GM12878 (cell line): ENCODE results near the gene HK1. TPM values are rescaled to one million over a fixed set of nuclear protein-coding genes. Genes with fewer than 3 reads are reported as not detected.

Experiments used
- ATAC-seq: fragments of 200-7000 bp; cut with Tn5 transposase; 3 replicates; pipeline ENCODE4 v1.9.1; 2020; ENCODE audit warnings: mild to moderate bottlenecking, moderate library complexity
- BruUV-seq: library from RNA; stranded (reverse); fragments of 400-500 nt; replicated peaks from 2 replicates; lab custom pipeline; 2021; lab: Mats Ljungman, UMichigan
- CTCF ChIA-PET: fragments of 300-600 bp; sonication (Branson Sonifier 250); formaldehyde crosslinking; extraction: SDS; loops from one replicate; lab custom pipeline; 2021; ENCODE audit warnings: inconsistent platforms; lab: Yijun Ruan, JAX
- POLR2A ChIA-PET: fragments of 350-600 bp; formaldehyde crosslinking; extraction: SDS; loops from one replicate; lab custom pipeline; 2021; ENCODE audit warnings: inconsistent platforms; lab: Charles Lee
- RAD21 ChIA-PET: fragments of 300-600 bp; sonication (Branson Sonifier 250); formaldehyde crosslinking; loops from one replicate; lab custom pipeline; 2023; ENCODE audit warnings: antibody characterized with exemption; ENCODE audit not compliant: unreplicated experiment; lab: Charles Lee
- SMC1A ChIA-PET: fragments of 300-600 bp; sonication (Branson Sonifier 250); formaldehyde crosslinking; loops from one replicate; lab custom pipeline; 2023; ENCODE audit not compliant: unreplicated experiment, uncharacterized antibody; lab: Charles Lee
- DNase-seq: peaks from one replicate; pipeline ENCODE4 v3.0.0-alpha.2; 2011; ENCODE audit warnings: low read depth, low spot score
- FAIRE-seq: peaks from 3 replicates; lab custom pipeline; 2011; peaks lifted over from hg19 to GRCh38; lab: Jason Lieb, UNC
- H2AFZ ChIP-seq: 2 replicates; pipeline ENCODE4 v1.6.0; 2011; ENCODE audit warnings: low read depth, low read length, control low read depth; ENCODE audit not compliant: control insufficient read depth
- H3K27ac ChIP-seq: 2 replicates; pipeline ENCODE4 v1.5.1; 2011; ENCODE audit warnings: control low read depth; ENCODE audit not compliant: control insufficient read depth, insufficient read depth
- H3K27me3 ChIP-seq, 2 experiments: replicated peaks in 1 of 2; 2 replicates each; pipeline versions ENCODE4 v1.6.0 to v1.6.1; 2011; ENCODE audit warnings: low read length in 1 of 2; ENCODE audit not compliant: control insufficient read depth in 2 of 2, insufficient read depth in 2 of 2
- H3K36me3 ChIP-seq, 2 experiments: 2 replicates each; pipeline ENCODE4 v1.5.1; 2011; ENCODE audit warnings: low read length in 1 of 2; ENCODE audit not compliant: control insufficient read depth in 2 of 2, insufficient read depth in 2 of 2
- H3K4me1 ChIP-seq: 2 replicates; pipeline ENCODE4 v1.6.1; 2011; ENCODE audit warnings: mild to moderate bottlenecking, low read length, moderate library complexity, mixed read lengths; ENCODE audit not compliant: control insufficient read depth, insufficient read depth
- H3K4me2 ChIP-seq: 2 replicates; pipeline ENCODE4 v1.6.0; 2011; ENCODE audit warnings: control low read depth; ENCODE audit not compliant: control insufficient read depth, insufficient read depth
- H3K4me3 ChIP-seq: fragments of 200-600 bp; sonication (generic); 2 replicates; pipeline ENCODE4 v1.5.1; 2016
- H3K79me2 ChIP-seq: 2 replicates; pipeline ENCODE4 v1.6.0; 2011; ENCODE audit warnings: low read length; ENCODE audit not compliant: control insufficient read depth, insufficient read depth
- H3K9ac ChIP-seq: 2 replicates; pipeline ENCODE4 v1.8.0; 2011; ENCODE audit warnings: low read length, control low read depth, mixed read lengths; ENCODE audit not compliant: control insufficient read depth, insufficient read depth
- H3K9me3 ChIP-seq: replicated peaks from 3 replicates; pipeline ENCODE4 v1.5.1; 2011; ENCODE audit warnings: mild to moderate bottlenecking, low read length; ENCODE audit not compliant: control insufficient read depth, insufficient read depth
- H4K20me1 ChIP-seq: 2 replicates; pipeline ENCODE4 v1.6.0; 2011; ENCODE audit not compliant: control insufficient read depth, insufficient read depth
- CHD4 ChIP-seq: fragments of 200-600 bp; sonication (generic); IDR thresholded peaks from 2 replicates; pipeline ENCODE4 v1.6.1; 2016; ENCODE audit warnings: mild to moderate bottlenecking
- FOXM1 ChIP-seq: IDR thresholded peaks from 2 replicates; pipeline ENCODE4 v1.6.1; 2012; ENCODE audit warnings: low read depth, mild to moderate bottlenecking, inconsistent platforms, low read length, moderate library complexity
- PML ChIP-seq: IDR thresholded peaks from 2 replicates; pipeline ENCODE4 v1.6.1; 2012; ENCODE audit warnings: low read length, inconsistent platforms
- POLR2A ChIP-seq: IDR thresholded peaks from 2 replicates; pipeline ENCODE4 v1.6.1; 2011; ENCODE audit warnings: low read depth, mild to moderate bottlenecking, low read length
- POLR2AphosphoS2 ChIP-seq: IDR thresholded peaks from 2 replicates; pipeline ENCODE4 v1.6.1; 2011; ENCODE audit warnings: low read depth, mild to moderate bottlenecking, low read length, improper control_type of control experiment, moderate library complexity
- WGBS: methylation state at CpG from one replicate; pipeline ENCODE4 v1.1.6; 2016; ENCODE audit warnings: low lambda C conversion rate; ENCODE audit not compliant: insufficient replicate concordance, insufficient coverage; ENCODE audit errors: missing lambda C conversion rate; 5-methylcytosine and 5-hydroxymethylcytosine counted together
- in situ Hi-C: fragments of 300-500 bp; cut with MboI; formaldehyde crosslinking; loops from 9 replicates; pipeline ENCODE4 v1.14.3; 2018; ENCODE audit warnings: mixed read lengths
- intact Hi-C: fragments of 100-400 bp; cut with micrococcal nuclease; formaldehyde crosslinking; loops from one replicate; pipeline ENCODE4 v1.14.2; 2022; ENCODE audit not compliant: unreplicated experiment
- polyA plus RNA-seq, 11 experiments: library from polyadenylated mRNA; depleted of rRNA in 4 of 11; unstranded in 6 of 11; stranded (reverse) in 5 of 11; fragments of >200 nt; fragmentation: Nextera tagmentation in 4 of 11; fragmentation: Illumina TruSeq in 1 of 11; extraction: Ambion mirVana in 4 of 11; extraction: Trizol in 1 of 11; gene quantifications; 1 replicate in 1 of 11; 2 replicates in 10 of 11; pipeline versions ENCODE4 v1.2.1 to v1.2.3, GENCODE V29; 2011 to 2016; ENCODE audit warnings: inconsistent platforms in 2 of 11, missing spikeins in 2 of 11, low read depth in 1 of 11
- total RNA-seq, 4 experiments: library from RNA; depleted of rRNA in 3 of 4; stranded (reverse); fragments of >200 nt in 3 of 4; fragmentation: Illumina TruSeq in 1 of 4; extraction: Trizol in 1 of 4; gene quantifications; 2 replicates each; pipeline versions ENCODE4 v1.2.1 to v1.2.3, GENCODE V29; 2013 to 2021
- TF ChIP-seq, protein P1 (sequence below): fragments of 450-650 bp; IDR thresholded peaks from 2 replicates; pipeline ENCODE4 v1.6.1; 2016; ENCODE audit warnings: mild to moderate bottlenecking
- TF ChIP-seq, protein P2 (sequence below): IDR thresholded peaks from 2 replicates; pipeline ENCODE4 v1.6.1; 2012; ENCODE audit warnings: low read depth, low read length, improper control_type of control experiment
- TF ChIP-seq, protein P3 (sequence below): IDR thresholded peaks from 2 replicates; pipeline ENCODE4 v1.6.1; 2011; ENCODE audit warnings: low read depth, mild to moderate bottlenecking, low read length, moderate library complexity, borderline replicate concordance; ENCODE audit errors: extremely low read depth
- TF ChIP-seq, protein P4 (sequence below): fragments of 450-650 bp; formaldehyde crosslinking; IDR thresholded peaks from 2 replicates; pipeline ENCODE4 v1.4.0; 2022; ENCODE audit warnings: mild to moderate bottlenecking, moderate library complexity

Gene HK1
- total and polyA plus RNA-seq, 10 of the 15 experiments (the other 5 are each of a cell fraction or from before 2014, with no cell fraction given), result 3.4 to 77.3 (median 46.6) TPM

DNA sequence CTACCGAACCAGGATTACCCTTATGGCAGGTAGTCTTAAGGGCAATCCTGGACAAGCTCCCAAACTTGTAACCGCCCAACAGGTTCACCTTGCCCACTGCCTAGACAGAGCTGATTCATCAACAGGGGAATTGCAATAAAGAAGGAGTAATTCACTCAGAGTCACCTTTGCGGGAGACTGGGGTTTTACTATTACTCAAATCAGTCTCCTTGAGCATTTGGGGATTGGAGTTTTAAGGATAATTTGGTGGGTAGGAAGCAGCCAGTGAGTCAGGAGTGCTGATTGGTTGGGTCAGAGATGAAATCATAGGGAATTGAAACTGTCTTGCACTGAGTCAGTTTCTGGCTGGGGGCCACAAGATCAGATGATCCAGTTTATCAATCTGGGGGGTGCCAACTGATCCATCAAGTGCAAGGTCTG is 25.3 kb downstream of the HK1 start:
- Histone ChIP-seq H3K9me3 (no peaks in the 10 kb centered on the region), H3K9ac (no peak overlapping the region), H3K4me2 (no peak overlapping the region), H3K4me1 (no peaks in the 10 kb centered on the region), H2AFZ (no peak overlapping the region), H3K27ac (no peak overlapping the region), H3K4me3 (no peak overlapping the region), H3K36me3 (no peaks in the 10 kb centered on the region), H3K79me2 (no peaks in the 10 kb centered on the region), H3K27me3 (no peaks in the 10 kb centered on the region), H4K20me1 (no peaks in the 10 kb centered on the region)
- FAIRE-seq (no peak), DNase-seq (no peak), ATAC-seq (no peak)
- ChIA-PET CTCF (no interaction called here), SMC1A (interaction anchor here (1.0 kb wide), 1 partner anchor 25 kb away, joined by 3 read pairs; the partner anchor contains the start of gene HK1), POLR2A (no interaction called here), RAD21 (no interaction called here)
- in situ Hi-C loops, result no loop called here
- no TSS peak for BruUV-seq
- 65% methylated on average over 3 of the region's 3 CpGs for WGBS
- TF ChIP-seq POLR2AphosphoS2 (no peak), PML (no peak), POLR2A (no peak), FOXM1 (no peak), CHD4 (no peak)
- TF ChIP-seq, protein P1, sequence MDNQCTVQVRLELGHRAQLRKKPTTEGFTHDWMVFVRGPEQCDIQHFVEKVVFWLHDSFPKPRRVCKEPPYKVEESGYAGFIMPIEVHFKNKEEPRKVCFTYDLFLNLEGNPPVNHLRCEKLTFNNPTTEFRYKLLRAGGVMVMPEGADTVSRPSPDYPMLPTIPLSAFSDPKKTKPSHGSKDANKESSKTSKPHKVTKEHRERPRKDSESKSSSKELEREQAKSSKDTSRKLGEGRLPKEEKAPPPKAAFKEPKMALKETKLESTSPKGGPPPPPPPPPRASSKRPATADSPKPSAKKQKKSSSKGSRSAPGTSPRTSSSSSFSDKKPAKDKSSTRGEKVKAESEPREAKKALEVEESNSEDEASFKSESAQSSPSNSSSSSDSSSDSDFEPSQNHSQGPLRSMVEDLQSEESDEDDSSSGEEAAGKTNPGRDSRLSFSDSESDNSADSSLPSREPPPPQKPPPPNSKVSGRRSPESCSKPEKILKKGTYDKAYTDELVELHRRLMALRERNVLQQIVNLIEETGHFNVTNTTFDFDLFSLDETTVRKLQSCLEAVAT, result no peak
- TF ChIP-seq, protein P2, sequence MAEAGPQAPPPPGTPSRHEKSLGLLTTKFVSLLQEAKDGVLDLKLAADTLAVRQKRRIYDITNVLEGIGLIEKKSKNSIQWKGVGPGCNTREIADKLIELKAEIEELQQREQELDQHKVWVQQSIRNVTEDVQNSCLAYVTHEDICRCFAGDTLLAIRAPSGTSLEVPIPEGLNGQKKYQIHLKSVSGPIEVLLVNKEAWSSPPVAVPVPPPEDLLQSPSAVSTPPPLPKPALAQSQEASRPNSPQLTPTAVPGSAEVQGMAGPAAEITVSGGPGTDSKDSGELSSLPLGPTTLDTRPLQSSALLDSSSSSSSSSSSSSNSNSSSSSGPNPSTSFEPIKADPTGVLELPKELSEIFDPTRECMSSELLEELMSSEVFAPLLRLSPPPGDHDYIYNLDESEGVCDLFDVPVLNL, result no peak
- TF ChIP-seq, protein P3, sequence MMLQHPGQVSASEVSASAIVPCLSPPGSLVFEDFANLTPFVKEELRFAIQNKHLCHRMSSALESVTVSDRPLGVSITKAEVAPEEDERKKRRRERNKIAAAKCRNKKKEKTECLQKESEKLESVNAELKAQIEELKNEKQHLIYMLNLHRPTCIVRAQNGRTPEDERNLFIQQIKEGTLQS, result no peak
- TF ChIP-seq, protein P4, sequence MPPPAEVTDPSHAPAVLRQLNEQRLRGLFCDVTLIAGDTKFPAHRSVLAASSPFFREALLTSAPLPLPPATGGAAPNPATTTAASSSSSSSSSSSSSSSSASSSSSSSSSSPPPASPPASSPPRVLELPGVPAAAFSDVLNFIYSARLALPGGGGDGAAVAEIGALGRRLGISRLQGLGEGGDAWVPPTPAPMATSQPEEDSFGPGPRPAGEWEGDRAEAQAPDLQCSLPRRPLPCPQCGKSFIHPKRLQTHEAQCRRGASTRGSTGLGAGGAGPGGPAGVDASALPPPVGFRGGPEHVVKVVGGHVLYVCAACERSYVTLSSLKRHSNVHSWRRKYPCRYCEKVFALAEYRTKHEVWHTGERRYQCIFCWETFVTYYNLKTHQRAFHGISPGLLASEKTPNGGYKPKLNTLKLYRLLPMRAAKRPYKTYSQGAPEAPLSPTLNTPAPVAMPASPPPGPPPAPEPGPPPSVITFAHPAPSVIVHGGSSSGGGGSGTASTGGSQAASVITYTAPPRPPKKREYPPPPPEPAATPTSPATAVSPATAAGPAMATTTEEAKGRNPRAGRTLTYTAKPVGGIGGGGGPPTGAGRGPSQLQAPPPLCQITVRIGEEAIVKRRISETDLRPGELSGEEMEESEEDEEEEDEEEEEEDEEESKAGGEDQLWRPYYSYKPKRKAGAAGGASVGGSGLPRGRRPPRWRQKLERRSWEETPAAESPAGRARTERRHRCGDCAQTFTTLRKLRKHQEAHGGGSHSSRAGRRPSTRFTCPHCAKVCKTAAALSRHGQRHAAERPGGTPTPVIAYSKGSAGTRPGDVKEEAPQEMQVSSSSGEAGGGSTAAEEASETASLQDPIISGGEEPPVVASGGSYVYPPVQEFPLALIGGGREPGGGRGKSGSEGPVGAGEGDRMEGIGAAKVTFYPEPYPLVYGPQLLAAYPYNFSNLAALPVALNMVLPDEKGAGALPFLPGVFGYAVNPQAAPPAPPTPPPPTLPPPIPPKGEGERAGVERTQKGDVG (CRISPR knock-in tag), result no peak
- intact Hi-C loops, result no loop called here
